GM18507 (cell line): ENCODE measurements around the gene CFAP251.
"Not testable (repeated sequence)": the region's sequence is repeated elsewhere in the genome, so short reads cannot be mapped to it uniquely, and the experiment has no call there.

Source experiments
- DNase-seq: peaks from one replicate; pipeline ENCODE4 v3.0.0; 2011; ENCODE audit warnings: low read depth; ENCODE audit not compliant: insufficient read length; ENCODE audit errors: extremely low spot score
- FAIRE-seq: peaks from 2 replicates; lab custom pipeline; 2011; peaks lifted over from hg19 to GRCh38; lab: Jason Lieb, UNC

CFAP251 gene

GRCh38 chr12:121966959-121967358 is 48.6 kb downstream of the CFAP251 start:
- no peak for DNase-seq
- no peak for FAIRE-seq

GRCh38 chr12:121968876-121969275 is 50.5 kb downstream of the CFAP251 start:
- DNase-seq = no peak
- FAIRE-seq = no peak

- FAIRE-seq (no peak), DNase-seq (no peak)
Observed at GRCh38 chr12:121969726-121970125, 51.3 kb downstream of the CFAP251 start.

- no peak for DNase-seq
- no peak for FAIRE-seq
Observed at GRCh38 chr12:121970581-121971300, 52.3 kb downstream of the CFAP251 start.

- no peak for FAIRE-seq
- DNase-seq = no peak
Observed at GRCh38 chr12:121974026-121974985, 55.9 kb downstream of the CFAP251 start.

- FAIRE-seq (no peak), DNase-seq (no peak)
Observed at GRCh38 chr12:121975021-121975420, 56.6 kb downstream of the CFAP251 start.

GRCh38 chr12:121976950-121977349 is 58.6 kb downstream of the CFAP251 start:
- DNase-seq (no peak), FAIRE-seq (no peak)

- DNase-seq = no peak
- FAIRE-seq = peak; percentile 79
Observed at GRCh38 chr12:121980191-121980891, 61.9 kb downstream of the CFAP251 start.

GRCh38 chr12:121980892-121981272 is 62.5 kb downstream of the CFAP251 start:
- no peak for FAIRE-seq
- no peak for DNase-seq

- FAIRE-seq (no peak), DNase-seq (no peak)
Observed at GRCh38 chr12:121981456-121981855, 63.1 kb downstream of the CFAP251 start.

- DNase-seq (no peak), FAIRE-seq (no peak)
Observed at GRCh38 chr12:121982950-121983349, 64.6 kb downstream of the CFAP251 start.

GRCh38 chr12:121983536-121984210 is 65.3 kb downstream of the CFAP251 start:
- FAIRE-seq = no peak
- no peak for DNase-seq

- DNase-seq = no peak
- FAIRE-seq = no peak
Observed at GRCh38 chr12:121986489-121987245, 68.3 kb downstream of the CFAP251 start.

GRCh38 chr12:121988519-121988918 is 70.1 kb downstream of the CFAP251 start:
- DNase-seq, FAIRE-seq: not testable (repeated sequence)

GRCh38 chr12:121989276-121990113 is 71.1 kb downstream of the CFAP251 start:
- no peak for DNase-seq

GRCh38 chr12:121990114-121990647 is 71.8 kb downstream of the CFAP251 start:
- no peak for FAIRE-seq

More at GRCh38 chr12:121989276-121990113, 71.1 kb downstream of the CFAP251 start:
- no peak for FAIRE-seq

GRCh38 chr12:121990692-121991603 is 72.6 kb downstream of the CFAP251 start:
- peak; percentile 42 for DNase-seq

More at GRCh38 chr12:121990114-121990647, 71.8 kb downstream of the CFAP251 start:
- DNase-seq = no peak

More at GRCh38 chr12:121990692-121991603, 72.6 kb downstream of the CFAP251 start:
- FAIRE-seq = peak; percentile 88
